GM12892 (cell line): ENCODE measurements around the gene VWA2.

ENCODE experiments used
- POLR2A ChIP-seq: IDR thresholded peaks from 2 replicates; pipeline ENCODE4 v1.6.1; 2011; ENCODE audit warnings: low read depth, low read length, control low read depth
- POLR2AphosphoS5 ChIP-seq: IDR thresholded peaks from 2 replicates; pipeline ENCODE4 v1.6.1; 2011; ENCODE audit warnings: low read depth, low read length, control low read depth
- TAF1 ChIP-seq: IDR thresholded peaks from 2 replicates; pipeline ENCODE4 v1.6.1; 2011; ENCODE audit warnings: low read depth, mild to moderate bottlenecking, control low read depth, low read length, borderline replicate concordance

GRCh38 chr10:114223066-114223465 lies 16.0 kb upstream of the VWA2 start:
- no peak for TF ChIP-seq POLR2A
- no peak for TF ChIP-seq POLR2AphosphoS5
- TF ChIP-seq TAF1 = no peak
